Loucy (cell line): ENCODE data around the gene HNRNPDL.
A peak's percentile ranks its signal among the peaks of the same experiment; 100 is the strongest.
"Not testable (repeated sequence)": the region's sequence is repeated elsewhere in the genome, so short reads cannot be mapped to it uniquely, and the experiment has no call there.

Experiments used
- H2AFZ ChIP-seq: fragments of 200-600 bp; sonication (generic); 2 replicates; pipeline ENCODE4 v1.6.0; 2016; ENCODE audit warnings: antibody characterized with exemption, mild to moderate bottlenecking, low read length, moderate library complexity
- H3F3A ChIP-seq: fragments of 200-600 bp; 2 replicates; pipeline ENCODE4 v1.6.0; 2016; ENCODE audit warnings: antibody characterized with exemption, low read depth, mild to moderate bottlenecking
- H3K27me3 ChIP-seq: fragments of 200-600 bp; sonication (generic); 2 replicates; pipeline ENCODE4 v1.6.1; 2014; ENCODE audit warnings: low read length, mild to moderate bottlenecking; ENCODE audit not compliant: insufficient read depth, poor library complexity, severe bottlenecking
- H3K36me3 ChIP-seq: fragments of 200-600 bp; sonication (generic); 2 replicates; pipeline ENCODE4 v1.6.1; 2016; ENCODE audit warnings: low read length; ENCODE audit not compliant: insufficient read depth
- H3K4me1 ChIP-seq: fragments of 200-600 bp; sonication (generic); 2 replicates; pipeline ENCODE4 v1.5.1; 2014; ENCODE audit warnings: low read length, mild to moderate bottlenecking; ENCODE audit not compliant: insufficient read depth, poor library complexity, severe bottlenecking
- H3K4me2 ChIP-seq: fragments of 200-600 bp; sonication (generic); 2 replicates; pipeline ENCODE4 v1.6.0; 2014; ENCODE audit warnings: antibody characterized with exemption, low read length, low read depth, mild to moderate bottlenecking; ENCODE audit not compliant: poor library complexity, severe bottlenecking
- H3K4me3 ChIP-seq: fragments of 200-600 bp; sonication (generic); 2 replicates; pipeline ENCODE4 v1.5.1; 2014; ENCODE audit warnings: low read length, mild to moderate bottlenecking, mixed read lengths; ENCODE audit not compliant: poor library complexity, severe bottlenecking
- H3K79me2 ChIP-seq: fragments of 200-600 bp; sonication (generic); 2 replicates; pipeline ENCODE4 v1.6.1; 2014; ENCODE audit warnings: low read length; ENCODE audit not compliant: insufficient read depth
- H3K9ac ChIP-seq: fragments of 200-600 bp; sonication (generic); 2 replicates; pipeline ENCODE4 v1.6.0; 2014; ENCODE audit warnings: mild to moderate bottlenecking, low read depth, low read length, moderate library complexity; ENCODE audit not compliant: poor library complexity, severe bottlenecking
- H3K9me2 ChIP-seq: fragments of 200-600 bp; sonication (generic); replicated peaks from 2 replicates; pipeline ENCODE4 v1.6.1; 2016; ENCODE audit warnings: low read depth, low read length, mixed read lengths
- H3K9me3 ChIP-seq: fragments of 200-600 bp; sonication (generic); 2 replicates; pipeline ENCODE4 v1.6.1; 2014; ENCODE audit warnings: mild to moderate bottlenecking, antibody characterized with exemption, low read length, low read depth; ENCODE audit not compliant: insufficient read depth
- H4K20me1 ChIP-seq: fragments of 200-600 bp; sonication (generic); 2 replicates; pipeline ENCODE4 v1.6.0; 2014; ENCODE audit warnings: antibody characterized with exemption, low read length, mild to moderate bottlenecking; ENCODE audit not compliant: insufficient read depth, poor library complexity, severe bottlenecking
- CTCF ChIP-seq: fragments of 200-600 bp; sonication (generic); conservative IDR thresholded peaks from 2 replicates; pipeline ENCODE4 v1.5.1; 2014; ENCODE audit warnings: mild to moderate bottlenecking, antibody characterized with exemption, low read length
- EZH2phosphoT487 ChIP-seq: fragments of 200-600 bp; IDR thresholded peaks from 2 replicates; pipeline ENCODE4 v1.6.1; 2018; ENCODE audit warnings: antibody characterized with exemption, mild to moderate bottlenecking, moderate library complexity, borderline replicate concordance

Gene HNRNPDL

GRCh38 chr4:82473621-82474164 lies 43.4 kb upstream of the HNRNPDL start:
- Histone ChIP-seq H3K9ac (no peak overlapping the region), H3K9me3 (no peaks in the 10 kb centered on the region), H4K20me1 (no peaks in the 10 kb centered on the region), H3K36me3 (no peaks in the 10 kb centered on the region), H3K9me2 (no peaks in the 10 kb centered on the region), H3K4me3 (no peak overlapping the region), H3K4me2 (no peak overlapping the region), H2AFZ (no peak overlapping the region), H3F3A (no peaks in the 10 kb centered on the region), H3K79me2 (no peaks in the 10 kb centered on the region), H3K27me3 (no peaks in the 10 kb centered on the region), H3K4me1 (no peaks in the 10 kb centered on the region)
- TF ChIP-seq CTCF (no peak), EZH2phosphoT487 (no peak)

- not testable (repeated sequence) for H3K4me1 ChIP-seq, H3K79me2 ChIP-seq, H3K27me3 ChIP-seq, H3K4me2 ChIP-seq, H3K9me3 ChIP-seq, H3K9me2 ChIP-seq, H2AFZ ChIP-seq, H4K20me1 ChIP-seq, H3F3A ChIP-seq, H3K9ac ChIP-seq, H3K4me3 ChIP-seq, H3K36me3 ChIP-seq
These were observed 42.8 kb upstream of the HNRNPDL start for GRCh38 chr4:82473080-82473479.

DNA sequence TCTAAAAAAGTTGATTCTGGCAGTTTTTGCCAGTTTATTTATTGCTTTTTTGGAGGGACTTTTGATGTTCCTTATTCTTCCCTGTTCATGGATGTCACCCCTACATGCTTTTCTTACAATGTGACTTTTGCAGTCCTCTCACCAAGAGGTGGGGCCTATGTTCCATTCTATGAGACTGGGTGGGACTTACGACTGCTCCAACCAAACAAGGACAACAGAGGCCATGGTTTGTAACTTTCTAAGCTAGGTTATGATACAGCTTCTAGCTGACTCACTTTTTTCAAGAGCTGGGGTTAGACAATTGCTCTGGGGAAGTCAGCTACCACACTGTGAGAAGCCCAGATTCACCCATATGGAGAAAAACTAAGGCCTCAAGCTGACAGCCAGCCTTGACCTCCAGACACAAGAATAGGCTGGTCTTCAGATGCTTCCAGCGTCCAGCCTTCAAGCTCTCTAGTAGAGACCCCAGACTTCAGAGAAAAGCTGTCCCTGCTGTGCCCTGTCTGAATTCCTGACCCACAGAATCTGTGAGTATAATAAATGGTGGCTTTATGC lies 39.6 kb upstream of the HNRNPDL start:
- no peaks in the 10 kb centered on the region for H3K9me3 ChIP-seq

More for the DNA sequence above, 39.6 kb upstream of the HNRNPDL start:
- Histone ChIP-seq H3K79me2 (no peaks in the 10 kb centered on the region), H4K20me1 (no peaks in the 10 kb centered on the region), H3F3A (no peaks in the 10 kb centered on the region), H3K4me1 (no peaks in the 10 kb centered on the region), H3K27me3 (no peaks in the 10 kb centered on the region), H3K4me3 (no peak overlapping the region), H3K36me3 (no peaks in the 10 kb centered on the region), H3K4me2 (no peak overlapping the region), H3K9ac (no peak overlapping the region), H3K9me2 (no peaks in the 10 kb centered on the region), H2AFZ (no peak overlapping the region)
- TF ChIP-seq CTCF (0 out of 2 replicates have a peak, but pooled peaks have one; percentile 12), EZH2phosphoT487 (no peak)
